Stimulated activated CD4-positive, alpha-beta T cell treated with anti-CD3 and anti-CD28 coated beads, TNF-alpha, amount 100 ng/mL, for 48 hours (primary cell): Measurements from ENCODE around the gene EXT2.

Experiments
- DNase-seq, 3 donors: peaks; one replicate each; pipeline ENCODE4 v3.0.0-alpha.2; 2020; ENCODE audit warnings: low read depth in 3 of 3

Gene EXT2

GRCh38 chr11:44133335-44133946 is 38.0 kb downstream of the EXT2 start:
- DNase-seq, result no peak

GRCh38 chr11:44134625-44135024 is 39.1 kb downstream of the EXT2 start:
- DNase-seq, result no peak

GRCh38 chr11:44136176-44136945 is 40.9 kb downstream of the EXT2 start:
- no peak for DNase-seq

- DNase-seq, result no peak
These were observed 41.6 kb downstream of the EXT2 start for GRCh38 chr11:44137057-44137456.

GRCh38 chr11:44138286-44138685 is 42.8 kb downstream of the EXT2 start:
- DNase-seq, result no peak

- DNase-seq, result no peak
These were observed 43.5 kb downstream of the EXT2 start for GRCh38 chr11:44138980-44139379.

- no peak for DNase-seq
These were observed 44.3 kb downstream of the EXT2 start for GRCh38 chr11:44139565-44140330.

GRCh38 chr11:44140372-44140771 is 44.9 kb downstream of the EXT2 start:
- no peak for DNase-seq

- DNase-seq, result no peak
These were observed 45.3 kb downstream of the EXT2 start for GRCh38 chr11:44140805-44141204.

GRCh38 chr11:44143987-44144909 is 48.8 kb downstream of the EXT2 start:
- DNase-seq, result no peak

- no peak for DNase-seq
These were observed 49.7 kb downstream of the EXT2 start for GRCh38 chr11:44145011-44145775.

- DNase-seq, result no peak
These were observed 51.5 kb downstream of the EXT2 start for GRCh38 chr11:44146931-44147330.

- no peak for DNase-seq
These were observed 52.3 kb downstream of the EXT2 start for GRCh38 chr11:44147751-44148150.

GRCh38 chr11:44149651-44150050 is 54.2 kb downstream of the EXT2 start:
- DNase-seq, result no peak

GRCh38 chr11:44150401-44150800 is 54.9 kb downstream of the EXT2 start:
- DNase-seq, result no peak

GRCh38 chr11:44157019-44157418 is 61.5 kb downstream of the EXT2 start:
- no peak for DNase-seq

GRCh38 chr11:44158384-44158783 is 62.9 kb downstream of the EXT2 start:
- DNase-seq, result no peak

- no peak for DNase-seq
These were observed 64.6 kb downstream of the EXT2 start for GRCh38 chr11:44159848-44160721.

- DNase-seq, result no peak
These were observed 66.5 kb downstream of the EXT2 start for GRCh38 chr11:44162004-44162403.

GRCh38 chr11:44162662-44163061 is 67.2 kb downstream of the EXT2 start:
- no peak for DNase-seq
